Right renal cortex interstitium (tissue), 3 donors: ENCODE measurements around the gene EZR. TPM values are rescaled to one million over a fixed set of nuclear protein-coding genes. Genes with fewer than 3 reads are reported as not detected.
A peak's percentile ranks its signal among the peaks of the same experiment; 100 is the strongest.

Experiments
- DNase-seq, 3 donors: peaks; one replicate each; pipeline ENCODE4 v3.0.0-alpha.2; 2013; ENCODE audit warnings: low read depth in 3 of 3, low spot score in 2 of 3
- polyA plus RNA-seq, 3 donors: library from polyadenylated mRNA; unstranded; fragments of 120-200 nt; gene quantifications; one replicate each; pipeline ENCODE4 v1.2.1, GENCODE V29; 2013; ENCODE audit not compliant: insufficient read length in 3 of 3

EZR gene
- polyA plus RNA-seq, 3 donors: 246 to 271 (median 263) TPM

- no peak for DNase-seq
Observed at GRCh38 chr6:158764183-158764849, 54.9 kb downstream of the EZR start.

- no peak for DNase-seq
Observed at GRCh38 chr6:158763434-158764182, 55.6 kb downstream of the EZR start.

- DNase-seq: no peak
Observed at GRCh38 chr6:158762787-158763433, 56.3 kb downstream of the EZR start.

- no peak for DNase-seq
Observed at GRCh38 chr6:158761746-158762145, 57.4 kb downstream of the EZR start.

GRCh38 chr6:158760618-158761250 is 58.4 kb downstream of the EZR start:
- no peak for DNase-seq

- DNase-seq: no peak
Observed at GRCh38 chr6:158759966-158760617, 59.1 kb downstream of the EZR start.

GRCh38 chr6:158758941-158759479 is 60.2 kb downstream of the EZR start:
- no peak for DNase-seq

GRCh38 chr6:158758451-158758860 is 60.7 kb downstream of the EZR start:
- DNase-seq: peak in 2 of 3 donors; percentile 47 to 61

GRCh38 chr6:158757753-158758090 is 61.4 kb downstream of the EZR start:
- DNase-seq: no peak

GRCh38 chr6:158756977-158757752 is 62.0 kb downstream of the EZR start:
- no peak for DNase-seq

- DNase-seq: no peak
Observed at GRCh38 chr6:158756126-158756525, 63.0 kb downstream of the EZR start.

GRCh38 chr6:158755636-158756035 is 63.5 kb downstream of the EZR start:
- DNase-seq: no peak

GRCh38 chr6:158754738-158755137 is 64.4 kb downstream of the EZR start:
- no peak for DNase-seq

- DNase-seq: no peak
Observed at GRCh38 chr6:158753811-158754210, 65.4 kb downstream of the EZR start.

GRCh38 chr6:158752613-158753012 is 66.6 kb downstream of the EZR start:
- DNase-seq: no peak

GRCh38 chr6:158751921-158752320 is 67.2 kb downstream of the EZR start:
- DNase-seq: no peak

- DNase-seq: no peak
Observed at GRCh38 chr6:158751224-158751623, 67.9 kb downstream of the EZR start.

GRCh38 chr6:158744986-158745430 is 74.2 kb downstream of the EZR start:
- DNase-seq: no peak

- DNase-seq: no peak
Observed at GRCh38 chr6:158743033-158743651, 76.0 kb downstream of the EZR start.
